Activated T-helper 9 cell treated with anti-CD3 and anti-CD28 coated beads, Interleukin-2, amount 50 U/mL, for 16 hours (primary cell): ENCODE results near the gene RNF14.
"Not testable (repeated sequence)": the region's sequence is repeated elsewhere in the genome, so short reads cannot be mapped to it uniquely, and the experiment has no call there.

ENCODE experiments used
- DNase-seq: peaks from one replicate; pipeline ENCODE4 v3.0.0-alpha.2; 2020; ENCODE audit warnings: low read depth

The RNF14 gene, protein sequence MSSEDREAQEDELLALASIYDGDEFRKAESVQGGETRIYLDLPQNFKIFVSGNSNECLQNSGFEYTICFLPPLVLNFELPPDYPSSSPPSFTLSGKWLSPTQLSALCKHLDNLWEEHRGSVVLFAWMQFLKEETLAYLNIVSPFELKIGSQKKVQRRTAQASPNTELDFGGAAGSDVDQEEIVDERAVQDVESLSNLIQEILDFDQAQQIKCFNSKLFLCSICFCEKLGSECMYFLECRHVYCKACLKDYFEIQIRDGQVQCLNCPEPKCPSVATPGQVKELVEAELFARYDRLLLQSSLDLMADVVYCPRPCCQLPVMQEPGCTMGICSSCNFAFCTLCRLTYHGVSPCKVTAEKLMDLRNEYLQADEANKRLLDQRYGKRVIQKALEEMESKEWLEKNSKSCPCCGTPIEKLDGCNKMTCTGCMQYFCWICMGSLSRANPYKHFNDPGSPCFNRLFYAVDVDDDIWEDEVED

DNA sequence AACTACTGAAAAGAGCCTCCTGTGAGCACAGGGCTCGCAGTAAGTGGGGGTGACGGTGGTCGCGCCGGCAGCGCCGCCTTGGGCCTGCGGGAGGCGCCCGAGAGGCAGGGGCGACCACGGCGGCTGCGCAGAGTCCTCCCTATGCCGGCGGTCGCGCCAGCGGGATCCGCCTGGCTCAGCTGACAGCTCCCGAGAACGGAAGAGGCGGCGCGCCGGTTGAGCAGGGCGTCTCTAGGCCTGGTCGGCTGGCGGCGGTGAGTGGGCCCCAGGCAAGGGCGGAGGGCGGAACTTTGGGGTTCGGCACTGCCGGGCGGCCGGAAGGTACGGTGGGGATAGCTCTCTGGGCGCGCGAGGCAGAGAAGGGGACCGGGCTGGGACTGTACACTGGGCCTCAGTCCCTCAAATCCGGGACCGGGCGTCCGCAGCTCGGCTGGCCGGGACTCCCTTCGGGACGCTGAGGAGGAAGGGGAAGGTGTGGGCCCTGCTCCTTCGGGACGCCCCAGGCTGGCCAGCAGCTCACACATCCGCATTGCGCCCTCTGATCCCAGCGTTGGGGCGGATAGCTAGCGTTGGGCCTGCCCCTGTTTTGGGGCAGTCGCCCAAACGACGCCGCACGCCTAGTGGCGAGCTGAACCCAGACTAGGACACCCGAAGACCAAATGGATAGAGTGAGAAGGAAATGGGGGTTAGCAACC lies at the start of gene RNF14:
Gene RNF14, plus strand, starts transcription at position 192 of the 695 bp plus-strand sequence. CDS start 4,484 bp downstream, outside the sequence.
- DNase-seq: peak; percentile 94

- no peak for DNase-seq
Measured at GRCh38 chr5:141919218-141920119, 49.4 kb upstream of the RNF14 start.

- DNase-seq: no peak
Measured at GRCh38 chr5:141920771-141921170, 48.1 kb upstream of the RNF14 start.

DNA sequence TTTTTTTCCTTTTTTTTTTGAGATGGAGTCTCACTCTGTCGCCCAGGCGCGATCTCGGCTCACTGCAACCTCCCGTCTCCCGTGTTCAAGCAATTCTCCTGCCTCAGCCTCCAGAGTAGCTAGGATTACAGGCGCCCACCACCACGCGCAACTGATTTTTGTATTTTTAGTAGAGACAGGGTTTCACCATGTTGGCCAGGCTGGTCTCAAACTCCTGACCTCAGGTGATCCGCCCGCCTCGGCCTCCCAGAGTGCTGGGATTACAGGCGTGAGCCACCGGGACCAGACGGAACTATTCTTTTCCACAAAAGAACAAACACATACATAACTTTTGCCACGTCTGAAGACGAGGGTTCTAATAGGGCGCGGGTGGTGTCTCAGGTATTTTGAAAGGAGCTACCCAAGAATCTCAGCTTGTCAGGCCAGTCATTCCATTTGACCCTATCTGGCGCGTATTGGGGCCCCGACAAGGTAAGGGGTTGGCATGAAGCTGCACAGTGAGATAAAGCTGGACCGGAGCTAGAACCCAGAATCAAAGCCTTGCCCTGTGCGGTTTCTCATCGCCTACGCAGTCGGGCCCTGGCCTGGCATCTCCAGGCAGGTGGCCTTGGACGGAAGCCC lies 46.0 kb upstream of the RNF14 start:
- DNase-seq: not testable (repeated sequence)

DNA sequence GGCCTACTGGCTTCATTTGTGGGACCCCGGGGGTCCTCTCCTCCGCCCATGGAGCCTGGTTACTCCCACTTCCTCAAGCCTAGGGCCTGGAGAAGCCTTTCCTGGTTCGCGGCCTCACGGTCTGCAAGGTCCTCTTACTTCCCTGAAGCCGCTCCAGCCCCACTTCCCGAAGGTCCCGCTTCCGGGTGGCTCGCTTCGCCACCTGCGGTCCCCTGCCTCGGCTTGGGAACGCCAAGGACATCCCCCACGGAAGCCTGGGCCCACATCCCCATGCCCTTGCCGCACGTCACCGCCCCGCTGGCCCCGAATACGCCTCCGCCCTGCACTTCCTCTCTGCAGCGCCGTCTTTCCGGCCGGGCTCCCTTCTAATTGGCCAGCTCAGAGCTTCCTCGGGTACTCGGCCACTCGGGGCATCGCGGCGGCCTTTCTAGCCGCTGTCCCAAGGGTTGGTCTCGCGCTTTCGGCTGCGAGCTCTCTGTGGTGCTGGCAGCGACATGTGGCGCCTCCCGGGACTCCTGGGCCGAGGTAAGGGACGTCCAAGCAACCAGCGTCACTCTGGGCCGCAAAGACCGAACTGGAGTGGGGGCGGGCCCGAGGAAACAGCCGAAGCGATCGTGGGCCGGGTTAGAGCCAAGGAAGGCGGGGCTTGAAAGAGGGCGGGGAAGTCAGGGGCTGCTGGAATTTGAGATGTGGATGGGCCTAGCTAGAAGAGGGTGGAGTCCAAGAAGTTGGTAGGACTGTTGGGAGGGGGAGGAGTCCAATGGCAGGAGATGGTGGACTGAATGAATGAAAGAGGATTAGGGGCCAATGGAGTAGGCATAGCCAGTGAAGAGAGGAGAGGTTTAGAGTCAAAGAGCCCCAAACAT lies 45.2 kb upstream of the RNF14 start, which contains the start of gene DELE1:
Gene DELE1, plus strand, starts transcription at position 424 of the 866 bp plus-strand sequence. Its CDS starts 71 bp downstream, at position 495.
- DNase-seq: peak; percentile 81

GRCh38 chr5:141926434-141926833 lies 42.5 kb upstream of the RNF14 start:
- DNase-seq: no peak

- no peak for DNase-seq
Measured at GRCh38 chr5:141928051-141928450, 40.9 kb upstream of the RNF14 start.

DNA sequence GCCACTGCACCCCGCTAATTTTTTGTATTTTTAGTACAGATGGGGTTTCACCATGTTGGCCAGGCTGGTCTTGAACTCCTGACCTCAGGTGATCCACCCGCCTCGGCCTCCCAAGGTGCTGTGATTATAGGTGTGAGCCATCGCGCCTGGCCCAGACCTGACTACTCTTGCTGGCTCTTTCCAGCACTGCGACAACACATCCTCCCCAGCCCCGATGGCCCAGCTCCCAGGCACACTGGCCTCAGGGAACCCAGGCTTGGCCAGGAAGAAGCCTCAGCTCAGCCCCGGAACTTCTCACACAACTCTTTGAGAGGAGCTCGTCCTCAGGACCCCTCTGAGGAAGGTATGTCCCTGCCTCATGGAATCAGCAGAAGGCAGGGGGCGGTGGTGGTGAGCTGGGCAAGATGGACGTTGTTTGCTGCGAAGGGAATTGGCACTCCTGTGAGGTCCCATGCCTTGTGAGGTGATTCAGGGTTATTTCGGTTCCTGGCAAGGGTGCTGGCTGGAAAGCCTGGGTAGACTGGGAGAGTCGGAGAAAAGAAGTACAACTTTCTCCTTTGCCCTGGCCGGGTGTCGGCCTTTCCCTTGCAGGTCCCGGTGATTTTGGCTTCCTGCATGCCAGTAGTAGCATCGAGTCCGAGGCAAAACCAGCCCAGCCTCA lies 39.4 kb upstream of the RNF14 start:
- no peak for DNase-seq

GRCh38 chr5:141931694-141932093 lies 37.2 kb upstream of the RNF14 start:
- no peak for DNase-seq

DNA sequence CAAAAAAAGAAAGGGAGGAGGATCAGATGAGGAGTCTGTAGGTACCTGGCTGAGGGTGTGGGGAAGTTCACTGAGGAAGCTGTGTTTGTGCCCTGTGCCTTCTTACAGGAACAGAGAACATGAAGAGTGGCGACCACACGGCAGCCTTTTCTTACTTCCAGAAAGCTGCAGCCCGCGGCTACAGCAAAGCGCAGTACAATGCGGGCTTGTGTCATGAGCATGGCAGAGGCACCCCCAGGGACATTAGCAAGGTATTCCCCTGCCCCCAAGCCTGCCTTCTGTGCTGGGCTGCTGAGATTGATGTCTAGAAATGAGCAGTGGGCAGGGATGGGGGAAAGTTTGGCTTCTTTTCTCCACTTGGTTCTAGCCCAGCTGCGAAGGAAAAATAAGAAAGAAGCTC lies 35.8 kb upstream of the RNF14 start:
- no peak for DNase-seq

DNA sequence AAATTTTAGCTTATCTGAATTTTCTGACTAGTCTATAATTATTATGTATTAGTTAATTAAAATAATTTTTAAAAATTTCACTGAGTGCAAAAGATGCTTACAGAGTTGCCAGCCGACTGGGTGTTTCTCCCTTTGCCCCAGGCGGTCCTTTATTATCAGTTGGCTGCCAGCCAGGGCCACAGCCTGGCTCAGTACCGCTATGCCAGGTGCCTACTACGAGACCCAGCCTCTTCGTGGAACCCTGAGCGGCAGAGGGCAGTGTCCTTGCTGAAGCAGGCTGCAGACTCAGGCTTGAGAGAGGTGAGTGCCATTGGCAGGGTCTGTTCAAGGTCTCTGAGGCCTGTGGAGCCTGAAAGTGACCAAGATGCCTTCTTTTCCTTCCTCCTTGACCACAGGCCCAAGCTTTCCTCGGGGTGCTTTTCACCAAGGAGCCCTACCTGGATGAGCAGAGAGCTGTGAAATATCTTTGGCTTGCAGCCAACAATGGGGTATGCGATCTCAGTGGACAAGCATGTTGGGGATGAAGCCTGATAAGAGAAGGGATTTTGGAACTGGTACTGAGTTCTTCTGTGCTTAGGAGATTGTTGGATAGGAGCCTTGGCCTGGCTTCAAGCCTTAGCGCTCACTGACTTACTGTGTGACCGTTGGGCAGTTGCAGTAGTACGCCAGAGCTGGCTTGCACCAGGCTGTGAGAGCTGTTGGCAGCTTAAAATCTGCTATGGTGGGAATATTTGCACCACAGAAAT lies 34.6 kb upstream of the RNF14 start:
- no peak for DNase-seq

DNA sequence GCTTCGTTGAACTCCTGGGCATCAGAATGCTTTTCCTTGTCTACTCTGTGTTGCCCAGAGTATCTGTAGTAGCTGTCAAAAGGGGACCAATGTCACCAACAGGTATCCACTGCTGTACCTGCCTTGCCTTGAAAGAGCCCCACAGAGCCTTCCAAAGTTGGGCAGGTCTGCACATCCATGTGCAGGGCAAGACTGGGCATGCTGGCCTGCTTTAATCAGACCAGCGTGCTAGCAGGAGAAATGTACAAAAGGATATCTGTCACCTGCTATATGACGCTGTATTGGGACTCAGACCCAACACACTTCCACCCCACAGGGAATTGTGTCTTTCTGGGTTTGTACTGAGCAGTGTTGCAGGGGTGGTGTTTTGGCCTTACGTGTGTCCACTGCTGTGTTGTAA lies 33.4 kb upstream of the RNF14 start:
- no peak for DNase-seq

DNA sequence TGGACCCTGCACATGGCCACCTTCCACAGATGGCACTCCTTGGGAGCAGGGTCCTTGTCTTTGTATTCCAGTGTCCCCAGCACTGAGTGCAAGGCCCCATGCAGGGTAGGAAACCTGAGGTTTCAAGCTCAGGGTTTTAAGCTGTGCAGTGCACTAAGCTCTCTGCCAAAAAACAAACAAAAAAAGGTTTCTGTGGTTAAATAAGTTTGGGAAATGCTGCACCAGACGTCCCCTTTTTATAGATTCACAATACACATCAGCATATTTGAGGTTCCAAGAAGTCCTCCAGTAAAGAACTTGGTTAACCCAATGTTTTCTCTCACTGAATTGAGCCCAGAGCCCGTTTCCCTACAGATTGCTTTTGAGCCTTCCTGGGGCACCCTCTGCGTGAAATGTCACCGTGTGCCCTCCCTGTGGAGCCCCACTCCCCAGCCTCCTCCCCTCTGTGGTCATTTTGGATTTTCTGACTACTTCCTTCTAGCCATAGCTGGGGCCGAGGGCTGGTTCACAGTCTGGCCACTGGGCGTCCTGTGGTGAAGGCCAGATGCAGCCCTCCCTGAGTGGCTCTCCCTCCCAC lies 28.1 kb upstream of the RNF14 start:
- no peak for DNase-seq

- no peak for DNase-seq
Measured at GRCh38 chr5:141941307-141941706, 27.6 kb upstream of the RNF14 start.

DNA sequence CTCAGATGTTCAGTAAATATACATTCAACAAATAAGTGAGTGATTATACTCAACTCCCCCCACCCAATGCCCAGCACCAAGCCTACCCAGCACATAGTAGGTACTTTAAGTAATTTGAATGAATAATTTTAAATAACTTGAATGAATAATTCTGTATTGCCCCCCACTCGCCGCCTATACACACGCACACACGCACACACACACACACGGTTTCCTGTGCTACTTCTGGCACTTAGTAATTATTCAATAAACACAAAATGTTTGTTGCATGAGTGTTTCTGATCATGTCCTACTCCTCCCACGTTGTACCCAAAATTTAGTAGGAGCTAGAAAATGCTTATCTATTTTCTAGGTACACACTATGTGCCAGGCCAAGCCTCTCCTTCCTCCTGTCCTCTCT lies 27.1 kb upstream of the RNF14 start:
- DNase-seq: no peak

GRCh38 chr5:141942185-141942857 lies 26.6 kb upstream of the RNF14 start:
- no peak for DNase-seq

DNA sequence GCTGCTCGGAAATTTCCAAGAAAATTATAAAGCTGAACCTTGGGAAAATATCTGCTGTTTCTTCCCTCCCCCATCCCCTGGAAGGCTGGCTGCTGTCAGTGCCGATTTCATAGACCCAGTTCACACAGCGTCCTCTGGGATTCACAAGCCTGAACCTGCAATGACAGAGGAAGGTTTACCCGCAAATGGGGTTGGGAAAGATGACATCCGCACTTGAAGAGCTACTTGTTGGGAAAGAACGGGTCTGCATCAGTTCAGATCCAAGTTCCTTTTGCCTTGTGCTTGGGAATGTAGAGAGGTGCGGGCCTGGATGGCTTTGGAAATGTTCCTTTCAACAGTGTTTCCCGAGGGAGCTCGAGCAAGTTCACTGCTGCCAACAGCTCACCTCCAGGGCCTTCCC lies 24.8 kb upstream of the RNF14 start:
- DNase-seq: no peak

GRCh38 chr5:141945511-141946051 lies 23.3 kb upstream of the RNF14 start:
- no peak for DNase-seq
